ENCODE data around the gene PCDH1.

PCDH1 gene

GRCh38 chr5:141877356-141878185 is 639 bp downstream of the PCDH1 start:
- H3K4me3 ChIP-seq (ENCODE audit: low read depth, low read length, poor library complexity, severe bottlenecking), result no peak overlapping the region
- H3K9me3 ChIP-seq (ENCODE audit: low read length), result no peaks in the 10 kb centered on the region
- 0 out of 2 replicates have a peak, but pooled peaks cover 11% of the 10 kb centered on the region for H3K27me3 ChIP-seq (ENCODE audit: insufficient read depth, low read length)
- peaks cover 7% of the 10 kb centered on the region for H3K4me1 ChIP-seq (ENCODE audit: insufficient read depth, low read length, severe bottlenecking)
- H3K9ac ChIP-seq (ENCODE audit: low read length), result no peak overlapping the region
- H4K20me1 ChIP-seq (ENCODE audit: insufficient read depth, low read length), result no peaks in the 10 kb centered on the region
- no peak overlapping the region; the same call in 1 of the 2 replicates for H3K4me2 ChIP-seq (ENCODE audit: low read length)
- no peak overlapping the region for H2AFZ ChIP-seq (ENCODE audit: low read length)
- H3K9me2 ChIP-seq (ENCODE audit: low read depth, low read length), result no peaks in the 10 kb centered on the region
- H3K79me2 ChIP-seq (ENCODE audit: insufficient read depth, low read length), result no peaks in the 10 kb centered on the region
- no peaks in the 10 kb centered on the region for H3K36me3 ChIP-seq (ENCODE audit: insufficient read depth, low read length)
- TF ChIP-seq EZH2 (IDR thresholded peaks at IDR 0.05; ENCODE audit: borderline replicate concordance, low read length) (no peak), CTCF (IDR thresholded peaks at IDR 0.05; ENCODE audit: low read length) (no peak)
- H3K27ac ChIP-seq (ENCODE audit: low read depth, low read length, poor library complexity, severe bottlenecking), result no peak overlapping the region
- H3F3A ChIP-seq (ENCODE audit: insufficient read depth, low read length), result no peaks in the 10 kb centered on the region

GRCh38 chr5:141876628-141877355 is 1.4 kb downstream of the PCDH1 start:
- no peak overlapping the region for H3K4me2 ChIP-seq (ENCODE audit: low read length)
- no peaks in the 10 kb centered on the region for H3F3A ChIP-seq (ENCODE audit: insufficient read depth, low read length)
- no peaks in the 10 kb centered on the region for H3K36me3 ChIP-seq (ENCODE audit: insufficient read depth, low read length)
- H3K9me3 ChIP-seq (ENCODE audit: low read length), result no peaks in the 10 kb centered on the region
- no peaks in the 10 kb centered on the region for H3K79me2 ChIP-seq (ENCODE audit: insufficient read depth, low read length)
- no peak overlapping the region for H2AFZ ChIP-seq (ENCODE audit: low read length)
- peaks cover 7% of the 10 kb centered on the region for H3K4me1 ChIP-seq (ENCODE audit: insufficient read depth, low read length, severe bottlenecking)
- H3K4me3 ChIP-seq (ENCODE audit: low read depth, low read length, poor library complexity, severe bottlenecking), result no peak overlapping the region
- 0 out of 2 replicates have a peak, but pooled peaks cover 11% of the 10 kb centered on the region for H3K27me3 ChIP-seq (ENCODE audit: insufficient read depth, low read length)
- TF ChIP-seq EZH2 (IDR thresholded peaks at IDR 0.05; ENCODE audit: borderline replicate concordance, low read length) (no peak), CTCF (IDR thresholded peaks at IDR 0.05; ENCODE audit: low read length) (no peak)
- H3K9ac ChIP-seq (ENCODE audit: low read length), result no peak overlapping the region
- no peaks in the 10 kb centered on the region for H4K20me1 ChIP-seq (ENCODE audit: insufficient read depth, low read length)
- no peaks in the 10 kb centered on the region for H3K9me2 ChIP-seq (ENCODE audit: low read depth, low read length)
- no peak overlapping the region for H3K27ac ChIP-seq (ENCODE audit: low read depth, low read length, poor library complexity, severe bottlenecking)

- no peaks in the 10 kb centered on the region for H3F3A ChIP-seq (ENCODE audit: insufficient read depth, low read length)
- no peak overlapping the region for H3K4me2 ChIP-seq (ENCODE audit: low read length)
- H3K9me2 ChIP-seq (ENCODE audit: low read depth, low read length), result no peaks in the 10 kb centered on the region
- H3K4me3 ChIP-seq (ENCODE audit: low read depth, low read length, poor library complexity, severe bottlenecking), result no peak overlapping the region
- no peak overlapping the region for H3K9ac ChIP-seq (ENCODE audit: low read length)
- TF ChIP-seq EZH2 (IDR thresholded peaks at IDR 0.05; ENCODE audit: borderline replicate concordance, low read length) (no peak), CTCF (IDR thresholded peaks at IDR 0.05; ENCODE audit: low read length) (no peak)
- H3K36me3 ChIP-seq (ENCODE audit: insufficient read depth, low read length), result no peaks in the 10 kb centered on the region
- no peaks in the 10 kb centered on the region for H3K9me3 ChIP-seq (ENCODE audit: low read length)
- H2AFZ ChIP-seq (ENCODE audit: low read length), result no peak overlapping the region
- no peak overlapping the region for H3K27ac ChIP-seq (ENCODE audit: low read depth, low read length, poor library complexity, severe bottlenecking)
- H3K27me3 ChIP-seq (ENCODE audit: insufficient read depth, low read length), result 0 out of 2 replicates have a peak, but pooled peaks cover 14% of the 10 kb centered on the region
- no peaks in the 10 kb centered on the region for H4K20me1 ChIP-seq (ENCODE audit: insufficient read depth, low read length)
- peaks cover 7% of the 10 kb centered on the region for H3K4me1 ChIP-seq (ENCODE audit: insufficient read depth, low read length, severe bottlenecking)
- H3K79me2 ChIP-seq (ENCODE audit: insufficient read depth, low read length), result no peaks in the 10 kb centered on the region
Measured at GRCh38 chr5:141875795-141876627, 2.2 kb downstream of the PCDH1 start.

Measured in OCI-LY1 (cell line).